ENCODE results near the gene ELANE.

- TF ChIP-seq CTCF (IDR thresholded peaks at IDR 0.05; ENCODE audit: low read depth, low read length, missing input control): no peak
- no peak for TF ChIP-seq YY1 (IDR thresholded peaks at IDR 0.05)
- no peak for TF ChIP-seq ZBTB33 (IDR thresholded peaks at IDR 0.05)
- no peak for TF ChIP-seq MAX (IDR thresholded peaks at IDR 0.05)
- TF ChIP-seq ATF3 (IDR thresholded peaks at IDR 0.05): no peak
These were observed 39.3 kb upstream of the ELANE start for GRCh38 chr19:812747-813218.
